Loucy (cell line): ENCODE results near the gene TLX3.

Experiments
- H2AFZ ChIP-seq: fragments of 200-600 bp; sonication (generic); 2 replicates; pipeline ENCODE4 v1.6.0; 2016; ENCODE audit warnings: antibody characterized with exemption, mild to moderate bottlenecking, low read length, moderate library complexity
- H3F3A ChIP-seq: fragments of 200-600 bp; 2 replicates; pipeline ENCODE4 v1.6.0; 2016; ENCODE audit warnings: antibody characterized with exemption, low read depth, mild to moderate bottlenecking
- H3K27me3 ChIP-seq: fragments of 200-600 bp; sonication (generic); 2 replicates; pipeline ENCODE4 v1.6.1; 2014; ENCODE audit warnings: low read length, mild to moderate bottlenecking; ENCODE audit not compliant: insufficient read depth, poor library complexity, severe bottlenecking
- H3K36me3 ChIP-seq: fragments of 200-600 bp; sonication (generic); 2 replicates; pipeline ENCODE4 v1.6.1; 2016; ENCODE audit warnings: low read length; ENCODE audit not compliant: insufficient read depth
- H3K4me1 ChIP-seq: fragments of 200-600 bp; sonication (generic); 2 replicates; pipeline ENCODE4 v1.5.1; 2014; ENCODE audit warnings: low read length, mild to moderate bottlenecking; ENCODE audit not compliant: insufficient read depth, poor library complexity, severe bottlenecking
- H3K4me2 ChIP-seq: fragments of 200-600 bp; sonication (generic); 2 replicates; pipeline ENCODE4 v1.6.0; 2014; ENCODE audit warnings: antibody characterized with exemption, low read length, low read depth, mild to moderate bottlenecking; ENCODE audit not compliant: poor library complexity, severe bottlenecking
- H3K4me3 ChIP-seq: fragments of 200-600 bp; sonication (generic); 2 replicates; pipeline ENCODE4 v1.5.1; 2014; ENCODE audit warnings: low read length, mild to moderate bottlenecking, mixed read lengths; ENCODE audit not compliant: poor library complexity, severe bottlenecking
- H3K79me2 ChIP-seq: fragments of 200-600 bp; sonication (generic); 2 replicates; pipeline ENCODE4 v1.6.1; 2014; ENCODE audit warnings: low read length; ENCODE audit not compliant: insufficient read depth
- H3K9ac ChIP-seq: fragments of 200-600 bp; sonication (generic); 2 replicates; pipeline ENCODE4 v1.6.0; 2014; ENCODE audit warnings: mild to moderate bottlenecking, low read depth, low read length, moderate library complexity; ENCODE audit not compliant: poor library complexity, severe bottlenecking
- H3K9me2 ChIP-seq: fragments of 200-600 bp; sonication (generic); replicated peaks from 2 replicates; pipeline ENCODE4 v1.6.1; 2016; ENCODE audit warnings: low read depth, low read length, mixed read lengths
- H3K9me3 ChIP-seq: fragments of 200-600 bp; sonication (generic); 2 replicates; pipeline ENCODE4 v1.6.1; 2014; ENCODE audit warnings: mild to moderate bottlenecking, antibody characterized with exemption, low read length, low read depth; ENCODE audit not compliant: insufficient read depth
- H4K20me1 ChIP-seq: fragments of 200-600 bp; sonication (generic); 2 replicates; pipeline ENCODE4 v1.6.0; 2014; ENCODE audit warnings: antibody characterized with exemption, low read length, mild to moderate bottlenecking; ENCODE audit not compliant: insufficient read depth, poor library complexity, severe bottlenecking
- CTCF ChIP-seq: fragments of 200-600 bp; sonication (generic); conservative IDR thresholded peaks from 2 replicates; pipeline ENCODE4 v1.5.1; 2014; ENCODE audit warnings: mild to moderate bottlenecking, antibody characterized with exemption, low read length
- EZH2phosphoT487 ChIP-seq: fragments of 200-600 bp; IDR thresholded peaks from 2 replicates; pipeline ENCODE4 v1.6.1; 2018; ENCODE audit warnings: antibody characterized with exemption, mild to moderate bottlenecking, moderate library complexity, borderline replicate concordance

Gene TLX3

DNA sequence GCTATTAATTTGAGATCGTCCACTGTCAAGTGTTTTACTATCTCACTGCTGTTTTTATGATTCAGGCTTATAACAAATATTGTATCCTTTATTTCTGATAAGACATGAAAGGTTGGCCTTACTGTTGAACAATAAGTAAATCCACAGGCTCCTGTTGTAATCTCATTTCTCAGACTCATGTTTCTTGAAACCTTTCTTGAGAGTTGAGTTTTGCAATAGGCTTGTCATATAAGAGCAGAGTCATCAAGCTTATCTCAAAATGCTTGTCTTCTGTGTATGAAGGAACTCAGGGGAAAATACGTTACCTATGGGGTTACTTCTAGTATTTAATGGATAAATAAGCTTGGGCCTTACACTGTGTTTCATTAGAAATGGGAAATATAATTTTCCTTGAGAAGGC is 9.2 kb upstream of the TLX3 start:
- H3K9ac ChIP-seq: no peak overlapping the region
- no peaks in the 10 kb centered on the region for H3K27me3 ChIP-seq
- no peak overlapping the region for H3K4me2 ChIP-seq
- no peaks in the 10 kb centered on the region for H3K9me3 ChIP-seq
- H3K4me1 ChIP-seq: peaks cover 13% of the 10 kb centered on the region
- H3K4me3 ChIP-seq: no peak overlapping the region
- H4K20me1 ChIP-seq: no peaks in the 10 kb centered on the region
- no peaks in the 10 kb centered on the region for H3K9me2 ChIP-seq
- no peaks in the 10 kb centered on the region for H3K79me2 ChIP-seq
- no peaks in the 10 kb centered on the region for H3K36me3 ChIP-seq
- no peaks in the 10 kb centered on the region for H3F3A ChIP-seq
- no peak overlapping the region for H2AFZ ChIP-seq
- no peak for TF ChIP-seq EZH2phosphoT487
- TF ChIP-seq CTCF: no peak

- Histone ChIP-seq H3K4me3 (no peak overlapping the region), H4K20me1 (no peaks in the 10 kb centered on the region), H3K4me2 (no peak overlapping the region), H2AFZ (no peak overlapping the region), H3K9ac (no peak overlapping the region), H3K27me3 (no peaks in the 10 kb centered on the region), H3K9me3 (no peaks in the 10 kb centered on the region), H3K36me3 (no peaks in the 10 kb centered on the region), H3K4me1 (peaks cover 15% of the 10 kb centered on the region), H3K9me2 (no peaks in the 10 kb centered on the region), H3F3A (no peaks in the 10 kb centered on the region), H3K79me2 (no peaks in the 10 kb centered on the region)
- TF ChIP-seq CTCF: no peak
- TF ChIP-seq EZH2phosphoT487: no peak
Measured at GRCh38 chr5:171300358-171300757, 8.7 kb upstream of the TLX3 start.

GRCh38 chr5:171306166-171306565 is 2.9 kb upstream of the TLX3 start:
- Histone ChIP-seq H3K9me2 (no peaks in the 10 kb centered on the region), H3K4me1 (peaks cover 25% of the 10 kb centered on the region), H3K79me2 (no peaks in the 10 kb centered on the region), H4K20me1 (no peaks in the 10 kb centered on the region), H3K9me3 (no peaks in the 10 kb centered on the region), H2AFZ (no peak overlapping the region), H3K36me3 (no peaks in the 10 kb centered on the region), H3K27me3 (no peaks in the 10 kb centered on the region), H3K4me2 (peak overlapping the region; percentile 72), H3K9ac (no peak overlapping the region), H3F3A (no peaks in the 10 kb centered on the region), H3K4me3 (peak overlapping the region; percentile 63)
- no peak for TF ChIP-seq CTCF
- no peak for TF ChIP-seq EZH2phosphoT487
